GF-D8 (cell line): ENCODE measurements around the gene HAX1.
"Not testable (repeated sequence)": the region's sequence is repeated elsewhere in the genome, so short reads cannot be mapped to it uniquely, and the experiment has no call there.

Source experiments
- DNase-seq: peaks from one replicate; lab custom pipeline; 2025; lab: John Stamatoyannopoulos, UW

The HAX1 gene

DNA sequence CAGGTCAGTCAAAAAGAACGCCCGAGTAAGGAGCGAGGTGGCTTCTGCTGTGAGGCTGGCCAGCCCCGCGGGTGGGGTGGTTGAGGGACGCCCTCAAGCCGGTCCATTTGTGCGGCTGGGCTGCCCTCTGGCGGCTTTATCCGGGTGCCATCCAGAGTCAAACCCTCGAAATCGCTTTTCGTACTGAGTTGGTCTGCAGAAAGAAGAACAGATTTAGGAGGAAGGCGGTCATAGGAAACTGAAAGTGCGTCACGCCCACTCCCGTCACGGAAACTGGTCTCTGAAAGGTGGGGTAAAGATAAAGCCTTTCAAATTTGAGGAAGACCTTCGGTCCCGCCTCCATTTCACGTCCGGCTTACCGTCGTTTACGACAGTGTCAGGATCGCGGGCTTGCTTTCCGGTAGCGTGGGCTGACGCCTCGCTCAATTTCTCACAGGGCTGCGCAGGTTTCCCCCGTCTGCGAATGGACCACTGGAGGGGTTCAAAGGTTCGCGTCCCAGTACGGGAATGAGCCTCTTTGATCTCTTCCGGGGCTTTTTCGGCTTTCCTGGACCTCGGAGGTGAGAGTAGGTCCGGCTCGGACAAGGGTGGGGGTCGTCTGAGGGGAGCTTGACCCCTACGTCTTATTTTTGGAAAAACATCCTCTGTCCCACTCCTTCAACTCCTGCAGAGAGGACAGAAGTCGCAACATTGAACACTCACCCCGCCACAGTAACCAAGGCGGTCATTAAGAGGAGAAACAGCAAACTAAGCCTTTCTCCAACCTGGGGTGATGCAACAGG, at the start of gene HAX1:
Gene HAX1, plus strand, starts transcription at position 413 of the 782 bp plus-strand sequence. Its CDS starts 95 bp downstream, at position 508.
- peak; percentile 94 for DNase-seq

DNA sequence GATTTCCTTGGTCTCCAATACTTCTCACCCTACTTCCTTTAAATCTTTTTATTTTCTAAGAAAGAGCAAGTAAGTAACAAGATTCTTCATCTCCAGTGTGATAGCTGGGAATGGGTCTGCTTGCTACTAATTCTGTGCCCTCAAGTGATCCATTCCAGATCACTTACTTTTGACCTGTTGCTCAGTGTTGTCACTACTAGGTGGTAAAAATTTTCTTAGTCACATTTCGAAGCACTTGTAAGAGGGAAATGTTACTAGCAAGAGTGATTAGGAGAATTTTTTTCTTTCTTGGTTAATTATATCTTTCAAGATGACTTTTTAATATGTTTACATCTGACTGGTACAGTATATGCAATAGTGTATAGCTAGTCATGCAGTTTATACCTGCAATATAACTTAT, 49.5 kb upstream of the HAX1 start:
- DNase-seq, result no peak

DNA sequence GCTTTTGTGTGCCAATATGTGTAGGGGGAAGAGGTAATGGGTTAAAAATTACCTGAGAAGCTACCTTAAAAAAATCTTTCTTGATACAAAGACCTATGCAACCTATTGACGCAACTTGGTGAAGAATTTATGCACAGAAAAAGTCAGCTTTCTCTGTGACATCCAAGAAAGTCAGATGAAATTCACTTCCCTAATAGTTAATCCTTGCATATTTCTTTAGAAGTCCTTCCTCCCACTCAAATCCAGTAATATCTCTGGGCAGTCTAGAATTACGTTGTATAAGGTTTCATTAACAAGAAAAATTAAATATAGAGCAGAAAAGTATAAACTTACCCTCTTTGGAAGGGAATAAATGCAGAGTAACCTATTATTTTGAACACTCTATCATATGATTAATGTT, 48.8 kb upstream of the HAX1 start:
- DNase-seq, result no peak

- no peak for DNase-seq
Observed at GRCh38 chr1:154225370-154225769, 47.1 kb upstream of the HAX1 start.

DNA sequence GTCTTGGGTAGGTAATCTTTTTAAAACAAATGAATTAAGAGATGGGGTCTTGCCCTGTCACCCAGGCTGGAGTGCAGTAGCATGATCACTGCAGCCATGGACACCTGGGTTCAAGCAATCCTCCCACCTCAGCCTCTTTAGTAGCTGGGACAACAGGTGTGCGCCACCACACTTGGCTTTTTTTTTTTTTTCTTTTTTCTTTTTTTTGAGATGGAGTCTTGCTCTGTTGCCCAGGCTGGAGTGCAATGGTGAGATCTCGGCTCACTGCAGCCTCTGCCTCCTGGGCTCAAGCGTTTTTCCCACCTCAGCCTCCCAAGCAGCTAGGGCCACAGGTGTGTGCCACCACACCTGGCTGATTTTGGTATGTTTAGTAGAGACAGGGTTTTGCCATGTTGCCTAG, 41.3 kb upstream of the HAX1 start:
- DNase-seq, result not testable (repeated sequence)

GRCh38 chr1:154233127-154233526, 39.3 kb upstream of the HAX1 start:
- not testable (repeated sequence) for DNase-seq

- no peak for DNase-seq
Observed at GRCh38 chr1:154236855-154237254, 35.6 kb upstream of the HAX1 start.

- DNase-seq, result no peak
Observed at GRCh38 chr1:154237435-154237834, 35.0 kb upstream of the HAX1 start.

DNA sequence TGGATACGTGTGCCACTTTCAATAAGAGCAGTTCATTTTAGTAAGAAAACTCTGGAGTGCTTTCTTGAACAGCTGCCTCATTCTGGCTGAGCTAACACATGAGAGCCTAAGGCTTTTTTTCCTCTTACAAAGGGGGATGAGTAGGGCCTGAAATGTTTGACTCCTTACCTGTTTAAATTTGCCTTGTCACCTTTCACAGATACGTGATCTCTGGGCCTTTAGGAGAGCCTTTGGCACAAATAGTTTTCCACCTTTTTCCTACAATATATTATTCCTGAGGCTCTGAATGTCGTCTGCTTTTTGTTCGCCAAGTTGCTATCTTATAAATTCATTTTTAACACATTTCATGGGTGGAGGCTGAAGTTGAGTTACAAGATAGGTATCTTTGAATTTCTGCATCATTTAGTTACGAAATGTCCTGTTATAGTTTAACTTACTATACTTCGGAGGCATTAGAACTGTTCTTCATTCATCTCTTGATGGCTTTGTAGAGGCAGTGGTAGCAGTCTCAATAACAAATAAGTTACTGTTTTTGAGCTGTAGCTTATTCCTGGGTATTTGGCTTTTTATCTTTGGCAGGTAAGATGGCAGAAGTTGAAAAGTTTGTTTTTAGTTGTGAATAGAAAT, 34.4 kb upstream of the HAX1 start:
- no peak for DNase-seq

DNA sequence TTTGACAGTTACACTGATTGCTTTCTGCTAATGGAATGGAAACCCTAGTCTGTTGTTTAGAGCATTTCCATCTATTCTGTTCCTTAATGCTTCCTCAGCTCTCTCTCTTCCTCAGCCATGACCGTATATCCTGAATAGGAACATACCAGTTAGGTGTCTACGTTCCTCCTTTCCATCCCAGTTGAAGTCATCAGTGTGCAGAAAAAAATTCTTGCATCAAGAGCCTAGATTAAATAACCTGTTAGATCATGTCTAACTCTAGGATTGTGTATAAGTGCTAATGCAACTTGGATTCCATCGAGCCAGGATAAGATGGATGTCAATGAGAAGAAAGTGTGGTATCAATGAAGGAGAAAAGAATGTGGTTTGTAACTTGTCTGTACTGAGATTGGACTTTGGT, 32.9 kb upstream of the HAX1 start:
- DNase-seq, result no peak

- no peak for DNase-seq
Observed at GRCh38 chr1:154240294-154240833, 32.1 kb upstream of the HAX1 start.

GRCh38 chr1:154241703-154242351, 30.6 kb upstream of the HAX1 start:
- DNase-seq, result no peak

DNA sequence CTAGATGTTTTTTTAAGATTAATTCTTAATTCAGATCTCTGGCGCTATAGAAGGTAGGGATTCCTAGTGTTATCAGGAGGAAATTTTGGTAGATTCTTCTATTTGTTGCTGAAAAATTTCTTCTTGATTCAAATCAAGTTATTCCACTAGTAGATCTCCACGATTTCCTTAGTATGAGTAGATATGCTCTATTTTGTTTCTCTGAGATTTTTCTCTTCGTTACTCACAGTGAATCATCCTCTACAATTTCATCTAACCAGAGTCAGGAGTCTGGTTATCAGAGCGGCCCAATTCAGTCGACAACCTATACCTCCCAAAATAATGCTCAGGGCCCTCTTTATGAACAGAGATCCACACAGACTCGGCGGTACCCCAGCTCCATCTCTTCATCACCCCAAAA, 18.8 kb upstream of the HAX1 start:
- DNase-seq, result no peak

- DNase-seq, result no peak
Observed at GRCh38 chr1:154256686-154257085, 15.7 kb upstream of the HAX1 start.

DNA sequence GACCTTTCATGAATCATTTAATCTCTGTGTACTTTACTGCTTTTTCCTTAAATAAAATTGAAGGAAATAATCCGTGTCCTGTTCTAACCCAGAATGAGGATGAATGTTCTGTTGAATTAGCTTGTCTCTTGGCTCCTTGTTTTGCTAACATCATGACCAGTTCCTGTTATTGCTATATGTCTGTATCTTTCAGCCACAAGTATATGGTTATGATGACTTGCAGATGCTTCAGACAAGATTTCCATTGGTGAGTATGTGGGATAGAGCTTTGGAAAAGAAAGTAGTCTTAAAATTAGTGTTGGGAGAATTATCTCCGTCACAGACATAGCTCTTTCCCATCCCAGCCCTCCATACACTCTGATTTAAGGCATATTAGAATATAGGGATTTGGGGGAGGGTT, 13.6 kb upstream of the HAX1 start:
- no peak for DNase-seq

- DNase-seq, result no peak
Observed at GRCh38 chr1:154260127-154260526, 12.3 kb upstream of the HAX1 start.

- no peak for DNase-seq
Observed at GRCh38 chr1:154263465-154264332, 8.7 kb upstream of the HAX1 start.

GRCh38 chr1:154264454-154264853, 8.0 kb upstream of the HAX1 start:
- no peak for DNase-seq

DNA sequence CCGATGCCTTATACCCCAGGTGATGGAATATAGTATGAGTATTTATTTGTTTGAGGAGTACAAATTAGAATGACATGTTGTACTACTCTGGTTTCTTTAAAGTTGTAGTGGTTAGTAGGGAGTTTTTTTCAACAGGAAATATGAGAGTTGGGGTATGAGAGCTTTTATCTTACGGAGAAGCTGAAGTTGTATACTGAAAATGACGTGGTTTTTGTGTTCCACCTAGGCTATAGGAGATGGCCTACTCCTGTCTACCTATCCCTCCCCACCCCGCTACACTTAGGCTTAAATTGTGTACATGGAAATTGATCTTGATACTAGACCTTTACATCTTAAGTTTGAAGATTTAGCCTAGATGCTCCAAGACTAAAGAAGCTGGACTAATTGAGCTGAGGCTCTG, 6.8 kb upstream of the HAX1 start:
- DNase-seq, result no peak

DNA sequence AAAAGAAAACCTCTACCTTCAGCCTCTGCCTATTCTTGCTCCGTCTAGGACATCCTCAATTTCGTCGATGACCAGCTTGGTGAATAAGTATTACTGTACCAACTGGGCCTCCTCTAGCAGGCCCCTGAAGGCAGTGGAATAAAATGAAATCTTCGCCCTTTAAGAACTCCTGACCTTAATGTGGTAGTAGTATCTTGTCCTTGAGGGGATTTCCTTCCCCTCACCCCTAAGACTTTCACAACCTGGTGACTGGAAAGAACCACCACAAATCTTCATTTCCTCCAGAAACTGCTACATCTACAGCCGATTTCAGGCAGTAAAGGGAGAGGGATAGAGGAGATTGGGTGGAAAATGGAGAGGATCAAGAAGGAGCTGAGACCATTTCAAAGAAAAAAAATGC, 1.6 kb upstream of the HAX1 start:
- no peak for DNase-seq

- no peak for DNase-seq
Observed at GRCh38 chr1:154272999-154273563, 652 bp downstream of the HAX1 start.

DNA sequence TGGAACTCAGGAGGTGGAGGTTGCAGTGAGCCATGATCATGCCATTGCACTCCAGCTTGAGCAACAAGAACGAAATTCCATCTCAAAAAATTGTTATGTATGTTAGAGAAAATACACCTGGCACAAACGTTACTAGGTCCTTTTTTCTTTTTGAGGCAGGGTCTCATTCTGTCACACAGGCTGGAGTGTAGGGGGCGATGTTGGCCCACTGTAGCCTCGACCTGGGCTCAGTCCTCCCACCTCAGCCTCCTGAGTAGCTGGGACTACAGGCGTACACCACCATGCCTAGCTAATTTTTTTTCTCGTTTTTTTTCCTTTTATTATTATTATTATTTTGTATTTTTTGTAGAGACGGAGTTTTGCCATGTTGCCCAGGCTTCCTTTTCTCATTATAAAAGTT, 4.4 kb downstream of the HAX1 start:
- DNase-seq, result no peak
